ENCODE data around the gene C6orf120. TPM values are rescaled to one million over a fixed set of nuclear protein-coding genes. Genes with fewer than 3 reads are reported as not detected.

Gene C6orf120
- total RNA-seq, 1 experiment from 2014 or later, result 31.5 TPM

- ATAC-seq (no peak), DNase-seq (ENCODE audit: low read depth, low spot score) (no peak)
- CTCF ChIA-PET, result no interaction called here
- no peak overlapping the region for H3K27ac ChIP-seq (ENCODE audit: low read length)
- in situ Hi-C loops (cut with HindIII; ENCODE audit: low pct_unique_long_range_greater_than_20kb, low sequenced_read_pairs), result no loop called here
- H3K36me3 ChIP-seq (ENCODE audit: control insufficient read depth, insufficient read depth, low read length), result peaks cover 20% of the 10 kb centered on the region
- no TSS peak for BruUV-seq (replicated peaks)
- no peak overlapping the region for H3K4me3 ChIP-seq (ENCODE audit: low read depth in 2 of 2, low read length in 2 of 2)
- intact Hi-C loops (cut with micrococcal nuclease; ENCODE audit: unreplicated experiment), result no loop called here
- no peaks in the 10 kb centered on the region for H3K27me3 ChIP-seq (ENCODE audit: control insufficient read depth, insufficient read depth, low read length)
- no peaks in the 10 kb centered on the region for H3K9me3 ChIP-seq (ENCODE audit: control insufficient read depth, insufficient read depth, low read depth, low read length)
- no peak for TF ChIP-seq REST (IDR thresholded peaks at IDR 0.05; ENCODE audit: insufficient read depth in 1 of 2, low read depth in 2 of 2, low read length in 1 of 2)
- TF ChIP-seq POLR2AphosphoS5 (IDR thresholded peaks at IDR 0.05; ENCODE audit: low read depth, low read length), result no peak
- TF ChIP-seq TCF7L2 (IDR thresholded peaks at IDR 0.05; ENCODE audit: low read depth, low read length), result no peak
- no peak for TF ChIP-seq CTCF (IDR thresholded peaks at IDR 0.05)
- TF ChIP-seq SIN3A (IDR thresholded peaks at IDR 0.05; ENCODE audit: borderline replicate concordance, insufficient read depth, low read depth, low read length), result no peak
- POLR2A ChIA-PET, result no interaction called here
- H3K4me1 ChIP-seq (ENCODE audit: control insufficient read depth, insufficient read depth, low read length), result no peaks in the 10 kb centered on the region
These were observed 34.2 kb upstream of the C6orf120 start for GRCh38 chr6:169667716-169668115.

- TF ChIP-seq TCF7L2 (IDR thresholded peaks at IDR 0.05; ENCODE audit: low read depth, low read length), result no peak
- no peak overlapping the region for H3K27ac ChIP-seq (ENCODE audit: low read length)
- no peaks in the 10 kb centered on the region for H3K4me1 ChIP-seq (ENCODE audit: control insufficient read depth, insufficient read depth, low read length)
- POLR2A ChIA-PET, result no interaction called here
- ATAC-seq (no peak), DNase-seq (ENCODE audit: low read depth, low spot score) (no peak)
- peaks cover 22% of the 10 kb centered on the region for H3K36me3 ChIP-seq (ENCODE audit: control insufficient read depth, insufficient read depth, low read length)
- in situ Hi-C loops (cut with HindIII; ENCODE audit: low pct_unique_long_range_greater_than_20kb, low sequenced_read_pairs) (no loop called here), intact Hi-C loops (cut with micrococcal nuclease; ENCODE audit: unreplicated experiment) (no loop called here)
- CTCF ChIA-PET, result no interaction called here
- no peaks in the 10 kb centered on the region for H3K9me3 ChIP-seq (ENCODE audit: control insufficient read depth, insufficient read depth, low read depth, low read length)
- BruUV-seq (replicated peaks), result no TSS peak
- H3K4me3 ChIP-seq (ENCODE audit: low read depth in 2 of 2, low read length in 2 of 2), result no peak overlapping the region
- H3K27me3 ChIP-seq (ENCODE audit: control insufficient read depth, insufficient read depth, low read length), result no peaks in the 10 kb centered on the region
These were observed 33.6 kb upstream of the C6orf120 start for GRCh38 chr6:169668203-169668847.

GRCh38 chr6:169669147-169669546 lies 32.8 kb upstream of the C6orf120 start:
- ChIA-PET CTCF (interaction anchor here (0.6 kb wide), 1 partner anchor 939 kb away, joined by 3 read pairs; no protein-coding TSS in a partner anchor), POLR2A (no interaction called here)
- DNase-seq (ENCODE audit: low read depth, low spot score) (no peak), ATAC-seq (no peak)
- Histone ChIP-seq H3K27ac (ENCODE audit: low read length) (no peak overlapping the region), H3K4me3 (ENCODE audit: low read depth in 2 of 2, low read length in 2 of 2) (no peak overlapping the region), H3K4me1 (ENCODE audit: control insufficient read depth, insufficient read depth, low read length) (no peaks in the 10 kb centered on the region), H3K9me3 (ENCODE audit: control insufficient read depth, insufficient read depth, low read depth, low read length) (no peaks in the 10 kb centered on the region), H3K36me3 (ENCODE audit: control insufficient read depth, insufficient read depth, low read length) (peaks cover 22% of the 10 kb centered on the region), H3K27me3 (ENCODE audit: control insufficient read depth, insufficient read depth, low read length) (no peaks in the 10 kb centered on the region)
- TSS peak; percentile 39 for BruUV-seq (replicated peaks)
- intact Hi-C loops (cut with micrococcal nuclease; ENCODE audit: unreplicated experiment) (no loop called here), in situ Hi-C loops (cut with HindIII; ENCODE audit: low pct_unique_long_range_greater_than_20kb, low sequenced_read_pairs) (no loop called here)
- no peak for TF ChIP-seq REST (IDR thresholded peaks at IDR 0.05; ENCODE audit: insufficient read depth in 1 of 2, low read depth in 2 of 2, low read length in 1 of 2)

Measured in Panc1 (cell line).